HG03103 (cell line): ENCODE results near the gene KAT6B.

Experiments
- ATAC-seq: cut with Tn5 transposase; IDR thresholded peaks from one replicate; pipeline ENCODE4 v1.9.1; 2021; ENCODE audit warnings: low read depth; ENCODE audit not compliant: unreplicated experiment

KAT6B gene

GRCh38 chr10:75003891-75004290 lies 177.5 kb downstream of the KAT6B start:
- ATAC-seq, result no peak

- ATAC-seq, result no peak
Observed at GRCh38 chr10:75007646-75008045, 181.2 kb downstream of the KAT6B start.

- ATAC-seq, result no peak
Observed at GRCh38 chr10:75008952-75009351, 182.6 kb downstream of the KAT6B start.

- no peak for ATAC-seq
Observed at GRCh38 chr10:75009426-75009825, 183.0 kb downstream of the KAT6B start.

- ATAC-seq, result no peak
Observed at GRCh38 chr10:75010373-75010772, 184.0 kb downstream of the KAT6B start.

- no peak for ATAC-seq
Observed at GRCh38 chr10:75011221-75011620, 184.8 kb downstream of the KAT6B start.

GRCh38 chr10:75012471-75012870 lies 186.1 kb downstream of the KAT6B start:
- no peak for ATAC-seq

GRCh38 chr10:75013007-75013406 lies 186.6 kb downstream of the KAT6B start:
- ATAC-seq, result no peak

GRCh38 chr10:75013522-75013921 lies 187.1 kb downstream of the KAT6B start:
- no peak for ATAC-seq

GRCh38 chr10:75014516-75015230 lies 188.3 kb downstream of the KAT6B start:
- ATAC-seq, result no peak

- no peak for ATAC-seq
Observed at GRCh38 chr10:75015442-75015841, 189.0 kb downstream of the KAT6B start.

GRCh38 chr10:75016325-75016724 lies 189.9 kb downstream of the KAT6B start:
- ATAC-seq, result no peak

GRCh38 chr10:75018251-75018650 lies 191.9 kb downstream of the KAT6B start:
- no peak for ATAC-seq

- ATAC-seq, result no peak
Observed at GRCh38 chr10:75018686-75019307, 192.4 kb downstream of the KAT6B start.

GRCh38 chr10:75019370-75019769 lies 193.0 kb downstream of the KAT6B start:
- no peak for ATAC-seq

GRCh38 chr10:75020168-75020567 lies 193.8 kb downstream of the KAT6B start:
- ATAC-seq, result no peak

- no peak for ATAC-seq
Observed at GRCh38 chr10:75021379-75022249, 195.2 kb downstream of the KAT6B start.

- no peak for ATAC-seq
Observed at GRCh38 chr10:75023074-75023473, 196.7 kb downstream of the KAT6B start.

GRCh38 chr10:75024971-75025523 lies 198.6 kb downstream of the KAT6B start:
- no peak for ATAC-seq

- no peak for ATAC-seq
Observed at GRCh38 chr10:75028049-75028448, 201.6 kb downstream of the KAT6B start.

GRCh38 chr10:75028748-75029147 lies 202.3 kb downstream of the KAT6B start:
- no peak for ATAC-seq
